Measurements from ENCODE around the gene ITGB3.

Gene ITGB3

GRCh38 chr17:47277921-47278320, 24.3 kb downstream of the ITGB3 start:
- DNase-seq (ENCODE audit: low read depth, low spot score) = no peak
- TF ChIP-seq CTCF (IDR thresholded peaks at IDR 0.05; ENCODE audit: low read depth, low read length) = no peak
- H3K4me3 ChIP-seq (ENCODE audit: low read depth, low read length) = no peak overlapping the region
- in situ Hi-C loops (cut with HindIII; ENCODE audit: low sequenced_read_pairs) = no loop called here

DNA sequence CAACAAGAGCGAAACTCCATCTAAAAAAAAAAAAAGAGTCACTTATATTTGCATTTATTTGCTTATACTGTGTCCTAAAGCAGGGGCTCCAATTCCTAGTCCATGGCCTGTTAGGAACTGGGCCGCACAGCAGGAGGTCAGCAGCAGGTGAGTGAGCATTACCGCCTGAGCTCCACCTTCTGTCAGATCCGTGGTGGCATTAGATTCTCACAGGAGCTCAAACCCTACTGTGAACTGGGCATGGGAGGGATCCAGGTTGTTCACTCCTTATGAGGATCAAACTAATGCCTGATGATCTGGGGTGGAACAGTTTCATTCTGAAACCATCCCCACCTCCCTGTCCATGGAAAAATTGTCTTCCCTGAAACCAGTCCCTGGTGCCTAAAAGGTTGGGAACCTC, 24.9 kb downstream of the ITGB3 start:
- no peak overlapping the region for H3K4me3 ChIP-seq (ENCODE audit: low read depth, low read length)
- no peak for TF ChIP-seq CTCF (IDR thresholded peaks at IDR 0.05; ENCODE audit: low read depth, low read length)
- DNase-seq (ENCODE audit: low read depth, low spot score) = no peak
- in situ Hi-C loops (cut with HindIII; ENCODE audit: low sequenced_read_pairs) = no loop called here

- TF ChIP-seq CTCF (IDR thresholded peaks at IDR 0.05; ENCODE audit: low read depth, low read length) = peak; percentile 28
- no peak overlapping the region for H3K4me3 ChIP-seq (ENCODE audit: low read depth, low read length)
- in situ Hi-C loops (cut with HindIII; ENCODE audit: low sequenced_read_pairs) = no loop called here
- peak; percentile 98 for DNase-seq (ENCODE audit: low read depth, low spot score)
Measured at GRCh38 chr17:47279062-47279801, 25.6 kb downstream of the ITGB3 start.

DNA sequence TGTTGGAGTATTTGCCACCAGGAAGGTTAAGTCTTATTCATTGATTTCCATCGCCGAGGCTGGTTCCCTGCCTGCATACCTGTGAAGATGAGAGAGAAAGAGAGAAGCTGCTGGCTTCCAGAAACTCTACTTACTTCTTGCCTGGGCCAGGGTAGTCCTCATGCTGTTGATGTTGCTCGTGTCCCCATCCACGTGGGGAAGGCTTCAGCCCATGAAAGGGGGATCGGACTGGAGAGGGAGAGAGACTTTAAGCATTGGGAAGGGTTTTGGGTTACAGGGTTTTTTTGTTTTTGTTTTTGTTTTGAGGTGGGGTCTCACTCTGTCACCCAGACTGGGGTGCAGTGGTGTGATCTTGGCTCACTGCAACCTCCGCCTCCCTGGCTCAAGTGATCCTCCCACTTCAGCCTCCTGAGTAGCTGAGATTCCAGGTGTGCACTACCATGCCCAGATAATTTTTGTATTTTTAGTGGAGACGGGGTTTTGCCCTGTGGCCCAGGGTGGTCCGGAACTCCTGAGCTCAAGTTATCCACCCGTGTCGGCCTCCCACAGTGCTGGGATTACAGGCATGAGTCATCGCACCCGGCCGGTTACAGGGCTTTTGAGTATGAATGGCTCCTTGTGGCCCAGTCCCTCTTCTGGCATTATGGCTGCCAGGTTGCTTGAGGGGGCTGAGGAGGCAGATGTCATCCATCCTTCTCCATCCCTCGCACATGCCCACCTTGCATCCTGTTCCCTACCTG, 26.6 kb downstream of the ITGB3 start:
- H3K4me3 ChIP-seq (ENCODE audit: low read depth, low read length) = no peak overlapping the region
- peak; percentile 69 for DNase-seq (ENCODE audit: low read depth, low spot score)
- in situ Hi-C loops (cut with HindIII; ENCODE audit: low sequenced_read_pairs) = no loop called here
- no peak for TF ChIP-seq CTCF (IDR thresholded peaks at IDR 0.05; ENCODE audit: low read depth, low read length)

DNA sequence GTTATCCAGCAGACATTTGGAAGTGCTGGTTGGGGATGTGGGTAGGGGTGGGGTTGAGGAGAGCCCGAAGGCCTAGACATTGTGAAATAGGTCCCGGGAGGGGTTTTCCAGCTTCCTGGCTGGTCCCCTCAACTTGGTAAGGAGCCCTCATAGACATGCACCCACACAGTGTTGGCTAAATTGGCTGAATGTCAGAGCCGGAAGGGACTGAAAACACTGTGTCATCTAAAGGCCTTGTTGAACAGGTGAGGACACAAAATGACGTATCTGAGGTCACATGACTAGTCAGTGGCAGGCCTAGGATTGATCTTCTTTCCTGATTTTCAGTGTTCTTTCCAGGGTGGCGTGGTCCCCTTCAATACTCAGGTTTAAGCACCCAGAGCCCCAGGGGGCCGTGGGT, 27.6 kb downstream of the ITGB3 start:
- in situ Hi-C loops (cut with HindIII; ENCODE audit: low sequenced_read_pairs) = no loop called here
- no peak for DNase-seq (ENCODE audit: low read depth, low spot score)
- no peak for TF ChIP-seq CTCF (IDR thresholded peaks at IDR 0.05; ENCODE audit: low read depth, low read length)
- H3K4me3 ChIP-seq (ENCODE audit: low read depth, low read length) = no peak overlapping the region

GRCh38 chr17:47285003-47285402, 31.4 kb downstream of the ITGB3 start:
- DNase-seq (ENCODE audit: low read depth, low spot score) = no peak
- H3K4me3 ChIP-seq (ENCODE audit: low read depth, low read length) = no peak overlapping the region
- in situ Hi-C loops (cut with HindIII; ENCODE audit: low sequenced_read_pairs) = no loop called here
- no peak for TF ChIP-seq CTCF (IDR thresholded peaks at IDR 0.05; ENCODE audit: low read depth, low read length)

Data from astrocyte of the spinal cord (primary cell).